ENCODE measurements around the gene TIMP2. TPM values are rescaled to one million over a fixed set of nuclear protein-coding genes. Genes with fewer than 3 reads are reported as not detected.

TIMP2 gene
- total RNA-seq, 1 experiment from 2014 or later: 66.9 TPM

- no peaks in the 10 kb centered on the region for H3K27me3 ChIP-seq
- H3K4me1 ChIP-seq: no peaks in the 10 kb centered on the region
- no peak overlapping the region for H3K4me3 ChIP-seq
- no peak overlapping the region for H3K27ac ChIP-seq
- DNase-seq: no peak
- H3K36me3 ChIP-seq: peaks cover 95% of the 10 kb centered on the region
- no peaks in the 10 kb centered on the region for H3K9me3 ChIP-seq (replicated peaks)
Measured at GRCh38 chr17:78815696-78816095, 109.5 kb downstream of the TIMP2 start.

- H3K4me3 ChIP-seq: no peak overlapping the region
- no peaks in the 10 kb centered on the region for H3K4me1 ChIP-seq
- no peaks in the 10 kb centered on the region for H3K9me3 ChIP-seq (replicated peaks)
- H3K27ac ChIP-seq: no peak overlapping the region
- DNase-seq: no peak
- no peaks in the 10 kb centered on the region for H3K27me3 ChIP-seq
- peaks cover 94% of the 10 kb centered on the region for H3K36me3 ChIP-seq
Measured at GRCh38 chr17:78812855-78813254, 112.3 kb downstream of the TIMP2 start.

GRCh38 chr17:78808163-78808562, 117.0 kb downstream of the TIMP2 start:
- Histone ChIP-seq H3K9me3 (replicated peaks) (no peaks in the 10 kb centered on the region), H3K27me3 (no peaks in the 10 kb centered on the region), H3K4me3 (no peak overlapping the region), H3K36me3 (peaks cover 88% of the 10 kb centered on the region), H3K4me1 (no peaks in the 10 kb centered on the region), H3K27ac (no peak overlapping the region)
- DNase-seq: no peak

- Histone ChIP-seq H3K4me1 (no peaks in the 10 kb centered on the region), H3K9me3 (replicated peaks) (no peaks in the 10 kb centered on the region), H3K27ac (no peak overlapping the region), H3K27me3 (no peaks in the 10 kb centered on the region), H3K4me3 (no peak overlapping the region), H3K36me3 (peaks cover 87% of the 10 kb centered on the region)
- no peak for DNase-seq
Measured at GRCh38 chr17:78806451-78806850, 118.7 kb downstream of the TIMP2 start.

GRCh38 chr17:78805301-78805700, 119.9 kb downstream of the TIMP2 start:
- H3K4me3 ChIP-seq: no peak overlapping the region
- H3K27ac ChIP-seq: no peak overlapping the region
- H3K27me3 ChIP-seq: no peaks in the 10 kb centered on the region
- peaks cover 79% of the 10 kb centered on the region for H3K36me3 ChIP-seq
- DNase-seq: no peak
- H3K9me3 ChIP-seq (replicated peaks): no peaks in the 10 kb centered on the region
- no peaks in the 10 kb centered on the region for H3K4me1 ChIP-seq

- Histone ChIP-seq H3K36me3 (peaks cover 74% of the 10 kb centered on the region), H3K9me3 (replicated peaks) (no peaks in the 10 kb centered on the region), H3K27ac (no peak overlapping the region), H3K27me3 (no peaks in the 10 kb centered on the region), H3K4me1 (no peaks in the 10 kb centered on the region), H3K4me3 (no peak overlapping the region)
- no peak for DNase-seq
Measured at GRCh38 chr17:78804777-78805176, 120.4 kb downstream of the TIMP2 start.

- H3K27ac ChIP-seq: no peak overlapping the region
- peaks cover 74% of the 10 kb centered on the region for H3K36me3 ChIP-seq
- no peaks in the 10 kb centered on the region for H3K9me3 ChIP-seq (replicated peaks)
- DNase-seq: no peak
- H3K4me3 ChIP-seq: no peak overlapping the region
- H3K4me1 ChIP-seq: no peaks in the 10 kb centered on the region
- H3K27me3 ChIP-seq: no peaks in the 10 kb centered on the region
Measured at GRCh38 chr17:78803186-78803845, 121.9 kb downstream of the TIMP2 start.

Other genes starting within 250 kb of the TIMP2 start
- gene CYTH1, start 143.1 kb downstream of the TIMP2 start, total RNA-seq (2014; rRNA removed; shearing (Covaris generic)): 29.1 and 34.0 TPM in 2 replicates
- gene USP36, start 84.6 kb downstream of the TIMP2 start, total RNA-seq (2014; rRNA removed; shearing (Covaris generic)): 42.8 and 48.2 TPM in 2 replicates
- gene CEP295NL, start 22.2 kb downstream of the TIMP2 start, total RNA-seq (2014; rRNA removed; shearing (Covaris generic)): 1.3 TPM in 2 replicates
- gene LGALS3BP, start 54.5 kb upstream of the TIMP2 start, total RNA-seq (2014; rRNA removed; shearing (Covaris generic)): 140 and 142 TPM in 2 replicates
- gene CANT1, start 84.4 kb upstream of the TIMP2 start, total RNA-seq (2014; rRNA removed; shearing (Covaris generic)): 89.0 and 98.6 TPM in 2 replicates
- 45.7 and 48.3 TPM in 2 replicates for gene C1QTNF1, start 98.8 kb upstream of the TIMP2 start, total RNA-seq (2014; rRNA removed; shearing (Covaris generic))
- 56.3 and 82.5 TPM in 2 replicates for gene ENGASE, start 149.4 kb upstream of the TIMP2 start, total RNA-seq (2014; rRNA removed; shearing (Covaris generic))